ENCODE measurements around the gene XPR1.

The XPR1 gene

GRCh38 chr1:180848191-180848590, 216.4 kb downstream of the XPR1 start:
- H3K4ac ChIP-seq (ENCODE audit: low read depth, low read length) = no peak overlapping the region
- H4K5ac ChIP-seq (ENCODE audit: low read length) = no peak overlapping the region
- DNase-seq = no peak

GRCh38 chr1:180849031-180849775, 217.4 kb downstream of the XPR1 start:
- no peak overlapping the region for H3K4me2 ChIP-seq (ENCODE audit: low read length)

More at GRCh38 chr1:180848191-180848590, 216.4 kb downstream of the XPR1 start:
- no peak overlapping the region for H3K4me2 ChIP-seq (ENCODE audit: low read length)
- H3K9ac ChIP-seq (ENCODE audit: low read length) = no peak overlapping the region
- H4K8ac ChIP-seq (ENCODE audit: low read depth, low read length) = no peak overlapping the region
- H3K79me1 ChIP-seq (ENCODE audit: low read length) = no peaks in the 10 kb centered on the region
- no peak overlapping the region for H3K4me3 ChIP-seq (ENCODE audit: low read length)
- no peak overlapping the region for H3K56ac ChIP-seq (ENCODE audit: low read length)
- H3K27me3 ChIP-seq (ENCODE audit: insufficient read depth, low read length, poor library complexity) = no peaks in the 10 kb centered on the region
- H2BK15ac ChIP-seq (replicated peaks; ENCODE audit: low read depth) = no peak overlapping the region
- no peak overlapping the region for H3K23ac ChIP-seq (ENCODE audit: low read length)
- no peaks in the 10 kb centered on the region for H3K36me3 ChIP-seq (ENCODE audit: control insufficient read depth, insufficient read depth, low read length)
- H2AK5ac ChIP-seq (ENCODE audit: low read length) = no peak overlapping the region
- H2BK120ac ChIP-seq (ENCODE audit: low read depth, low read length) = no peak overlapping the region
- no peaks in the 10 kb centered on the region for H3K79me2 ChIP-seq (ENCODE audit: control insufficient read depth, insufficient read depth, low read length)
- no peak overlapping the region for H2BK5ac ChIP-seq (ENCODE audit: low read length)
- no peak overlapping the region for H3K18ac ChIP-seq (ENCODE audit: low read length)
- no peak overlapping the region for H3K27ac ChIP-seq (ENCODE audit: low read depth, low read length)
- H3K4me1 ChIP-seq (ENCODE audit: control insufficient read depth, low read depth, low read length) = no peaks in the 10 kb centered on the region

DNA sequence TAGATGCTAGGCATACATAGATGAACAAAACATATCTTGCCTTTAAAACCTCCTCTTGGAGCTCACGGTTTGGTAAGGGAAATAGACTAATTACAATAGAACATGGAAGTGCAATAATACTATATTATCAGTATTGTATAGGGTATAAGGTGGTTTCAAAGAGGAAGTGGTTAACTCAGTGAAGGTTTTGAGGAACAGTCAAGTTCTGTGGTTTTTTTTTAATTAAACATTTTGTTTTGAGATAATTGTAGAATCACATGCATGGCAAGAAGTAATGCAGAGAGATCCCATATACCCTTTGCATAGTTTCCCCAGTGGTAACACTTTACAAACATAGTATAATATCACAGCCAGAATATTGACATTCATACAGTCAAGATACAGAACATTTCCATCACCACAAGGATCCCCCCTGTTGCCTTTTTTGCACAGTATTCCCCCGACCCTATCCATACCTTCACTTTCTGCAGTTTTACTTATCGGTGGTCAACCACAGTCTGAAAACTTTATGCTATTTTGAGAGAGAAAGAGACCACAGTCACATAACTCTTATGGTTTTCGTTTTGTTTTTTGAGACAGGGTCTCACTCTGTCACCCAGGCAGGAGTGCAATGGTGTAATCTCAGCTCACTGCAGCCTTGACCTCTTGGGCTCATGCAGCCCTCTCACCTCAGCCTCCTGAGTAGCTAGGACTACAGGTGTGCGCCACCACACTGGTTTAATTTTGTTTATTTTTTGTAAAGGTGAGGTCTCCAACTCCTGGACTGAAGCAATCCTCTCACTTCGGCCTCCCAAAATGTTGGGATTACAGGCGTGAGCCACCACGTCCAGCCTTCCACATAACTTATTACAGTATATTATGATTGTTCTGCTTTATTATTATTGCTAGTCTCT, 220.4 kb downstream of the XPR1 start:
- no peak overlapping the region for H2BK15ac ChIP-seq (replicated peaks; ENCODE audit: low read depth)
- no peak overlapping the region for H3K18ac ChIP-seq (ENCODE audit: low read length)
- no peak overlapping the region for H3K23ac ChIP-seq (ENCODE audit: low read length)
- no peak overlapping the region for H2BK120ac ChIP-seq (ENCODE audit: low read depth, low read length)
- H3K56ac ChIP-seq (ENCODE audit: low read length) = no peak overlapping the region
- no peaks in the 10 kb centered on the region for H3K27me3 ChIP-seq (ENCODE audit: insufficient read depth, low read length, poor library complexity)
- H3K4me2 ChIP-seq (ENCODE audit: low read length) = no peak overlapping the region
- H3K79me2 ChIP-seq (ENCODE audit: control insufficient read depth, insufficient read depth, low read length) = no peaks in the 10 kb centered on the region
- no peak overlapping the region for H2AK5ac ChIP-seq (ENCODE audit: low read length)
- no peak overlapping the region for H3K4ac ChIP-seq (ENCODE audit: low read depth, low read length)
- peaks cover 2% of the 10 kb centered on the region for H3K4me1 ChIP-seq (ENCODE audit: control insufficient read depth, low read depth, low read length)
- WGBS (ENCODE audit: extremely low coverage, insufficient coverage, low lambda C conversion rate) = no CpG with 5 or more reads among the region's 8 CpGs
- H3K36me3 ChIP-seq (ENCODE audit: control insufficient read depth, insufficient read depth, low read length) = no peaks in the 10 kb centered on the region
- H3K27ac ChIP-seq (ENCODE audit: low read depth, low read length) = no peak overlapping the region
- no peak overlapping the region for H3K9ac ChIP-seq (ENCODE audit: low read length)
- no peak overlapping the region for H3K4me3 ChIP-seq (ENCODE audit: low read length)
- H2BK5ac ChIP-seq (ENCODE audit: low read length) = no peak overlapping the region
- H3K79me1 ChIP-seq (ENCODE audit: low read length) = no peaks in the 10 kb centered on the region
- H4K5ac ChIP-seq (ENCODE audit: low read length) = no peak overlapping the region
- no peak overlapping the region for H4K8ac ChIP-seq (ENCODE audit: low read depth, low read length)
- no peak for DNase-seq

More at GRCh38 chr1:180849031-180849775, 217.4 kb downstream of the XPR1 start:
- H3K56ac ChIP-seq (ENCODE audit: low read length) = no peak overlapping the region
- no CpG with 5 or more reads among the region's 6 CpGs for WGBS (ENCODE audit: extremely low coverage, insufficient coverage, low lambda C conversion rate)
- H3K27me3 ChIP-seq (ENCODE audit: insufficient read depth, low read length, poor library complexity) = no peaks in the 10 kb centered on the region
- H3K27ac ChIP-seq (ENCODE audit: low read depth, low read length) = no peak overlapping the region
- no peak overlapping the region for H3K4me3 ChIP-seq (ENCODE audit: low read length)
- no peak overlapping the region for H2AK5ac ChIP-seq (ENCODE audit: low read length)
- peaks cover 2% of the 10 kb centered on the region for H3K4me1 ChIP-seq (ENCODE audit: control insufficient read depth, low read depth, low read length)
- no peak for DNase-seq
- H3K79me1 ChIP-seq (ENCODE audit: low read length) = no peaks in the 10 kb centered on the region
- H4K5ac ChIP-seq (ENCODE audit: low read length) = no peak overlapping the region
- no peak overlapping the region for H3K4ac ChIP-seq (ENCODE audit: low read depth, low read length)
- H3K36me3 ChIP-seq (ENCODE audit: control insufficient read depth, insufficient read depth, low read length) = no peaks in the 10 kb centered on the region
- no peaks in the 10 kb centered on the region for H3K79me2 ChIP-seq (ENCODE audit: control insufficient read depth, insufficient read depth, low read length)
- no peak overlapping the region for H3K23ac ChIP-seq (ENCODE audit: low read length)
- H3K18ac ChIP-seq (ENCODE audit: low read length) = no peak overlapping the region
- H3K9ac ChIP-seq (ENCODE audit: low read length) = no peak overlapping the region
- H2BK5ac ChIP-seq (ENCODE audit: low read length) = no peak overlapping the region
- no peak overlapping the region for H2BK15ac ChIP-seq (replicated peaks; ENCODE audit: low read depth)
- no peak overlapping the region for H4K8ac ChIP-seq (ENCODE audit: low read depth, low read length)
- no peak overlapping the region for H2BK120ac ChIP-seq (ENCODE audit: low read depth, low read length)

DNA sequence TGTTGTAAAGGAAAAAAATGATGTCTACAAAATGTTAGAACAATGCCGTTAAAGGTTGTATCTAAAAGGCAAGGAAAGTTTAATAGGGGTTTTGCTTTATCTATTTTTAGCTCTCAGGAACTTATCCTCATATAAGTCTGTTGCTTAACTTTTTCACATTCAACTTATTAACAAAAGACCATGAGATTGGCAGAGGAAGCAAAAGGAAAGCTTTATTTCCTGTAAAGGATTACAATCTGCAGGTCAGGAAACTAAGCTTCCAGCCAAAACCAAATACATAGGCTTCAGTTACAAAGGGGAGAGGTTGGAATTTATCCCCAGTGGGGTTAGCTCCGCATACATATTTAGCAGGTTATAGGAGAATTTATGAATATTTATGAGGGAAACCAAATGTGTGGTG, 222.2 kb downstream of the XPR1 start:
- no CpG with 5 or more reads among the region's 2 CpGs for WGBS (ENCODE audit: extremely low coverage, insufficient coverage, low lambda C conversion rate)

GRCh38 chr1:180854456-180854855, 222.6 kb downstream of the XPR1 start:
- H3K18ac ChIP-seq (ENCODE audit: low read length) = peak overlapping the region; percentile 68
- H3K27me3 ChIP-seq (ENCODE audit: insufficient read depth, low read length, poor library complexity) = no peaks in the 10 kb centered on the region
- peak; percentile 82 for DNase-seq
- no peak overlapping the region for H2BK5ac ChIP-seq (ENCODE audit: low read length)
- H3K36me3 ChIP-seq (ENCODE audit: control insufficient read depth, insufficient read depth, low read length) = no peaks in the 10 kb centered on the region
- no peaks in the 10 kb centered on the region for H3K79me2 ChIP-seq (ENCODE audit: control insufficient read depth, insufficient read depth, low read length)
- peaks cover 2% of the 10 kb centered on the region for H3K4me1 ChIP-seq (ENCODE audit: control insufficient read depth, low read depth, low read length)
- no peak overlapping the region for H3K56ac ChIP-seq (ENCODE audit: low read length)
- no peak overlapping the region for H2BK15ac ChIP-seq (replicated peaks; ENCODE audit: low read depth)
- no peak overlapping the region for H4K8ac ChIP-seq (ENCODE audit: low read depth, low read length)
- H3K23ac ChIP-seq (ENCODE audit: low read length) = no peak overlapping the region
- no peak overlapping the region for H3K4ac ChIP-seq (ENCODE audit: low read depth, low read length)
- no peak overlapping the region for H2AK5ac ChIP-seq (ENCODE audit: low read length)
- no peak overlapping the region for H3K4me2 ChIP-seq (ENCODE audit: low read length)
- H3K9ac ChIP-seq (ENCODE audit: low read length) = no peak overlapping the region
- H3K79me1 ChIP-seq (ENCODE audit: low read length) = no peaks in the 10 kb centered on the region
- no CpG with 5 or more reads among the region's 5 CpGs for WGBS (ENCODE audit: extremely low coverage, insufficient coverage, low lambda C conversion rate)
- H4K5ac ChIP-seq (ENCODE audit: low read length) = no peak overlapping the region
- peak overlapping the region; percentile 55 for H3K27ac ChIP-seq (ENCODE audit: low read depth, low read length)
- no peak overlapping the region for H3K4me3 ChIP-seq (ENCODE audit: low read length)
- no peak overlapping the region for H2BK120ac ChIP-seq (ENCODE audit: low read depth, low read length)

More for the DNA sequence above, 222.2 kb downstream of the XPR1 start:
- no peak overlapping the region for H3K9ac ChIP-seq (ENCODE audit: low read length)
- H3K56ac ChIP-seq (ENCODE audit: low read length) = no peak overlapping the region
- H2BK120ac ChIP-seq (ENCODE audit: low read depth, low read length) = no peak overlapping the region
- no peak overlapping the region for H3K23ac ChIP-seq (ENCODE audit: low read length)
- no peak overlapping the region for H2BK15ac ChIP-seq (replicated peaks; ENCODE audit: low read depth)
- H4K5ac ChIP-seq (ENCODE audit: low read length) = no peak overlapping the region
- H3K27me3 ChIP-seq (ENCODE audit: insufficient read depth, low read length, poor library complexity) = no peaks in the 10 kb centered on the region
- no peak overlapping the region for H3K4me2 ChIP-seq (ENCODE audit: low read length)
- H3K36me3 ChIP-seq (ENCODE audit: control insufficient read depth, insufficient read depth, low read length) = no peaks in the 10 kb centered on the region
- no peak overlapping the region for H3K27ac ChIP-seq (ENCODE audit: low read depth, low read length)
- H3K79me2 ChIP-seq (ENCODE audit: control insufficient read depth, insufficient read depth, low read length) = no peaks in the 10 kb centered on the region
- no peak overlapping the region for H2BK5ac ChIP-seq (ENCODE audit: low read length)
- H2AK5ac ChIP-seq (ENCODE audit: low read length) = no peak overlapping the region
- H4K8ac ChIP-seq (ENCODE audit: low read depth, low read length) = no peak overlapping the region
- no peak overlapping the region for H3K18ac ChIP-seq (ENCODE audit: low read length)
- DNase-seq = peak; percentile 14
- H3K4me3 ChIP-seq (ENCODE audit: low read length) = no peak overlapping the region
- H3K4ac ChIP-seq (ENCODE audit: low read depth, low read length) = no peak overlapping the region
- H3K4me1 ChIP-seq (ENCODE audit: control insufficient read depth, low read depth, low read length) = peaks cover 2% of the 10 kb centered on the region
- H3K79me1 ChIP-seq (ENCODE audit: low read length) = no peaks in the 10 kb centered on the region

Data from mesendoderm (in vitro differentiated cells).